HL-60 (cell line): ENCODE results near the gene CFAP61.

Experiments used
- DNase-seq, 2 experiments: peaks; one replicate each; pipeline ENCODE4 v3.0.0-alpha.2; 2010 to 2020; ENCODE audit warnings: low read depth in 1 of 2, low spot score in 1 of 2
- H3K27ac ChIP-seq: fragments of 250-450 bp; sonication (Bioruptor Pico); replicated peaks from 2 replicates; pipeline ENCODE4 v1.5.1; 2020; ENCODE audit warnings: mild to moderate bottlenecking, moderate library complexity
- H3K27me3 ChIP-seq: fragments of 250-450 bp; sonication (Bioruptor Pico); 2 replicates; pipeline ENCODE4 v1.5.1; 2021; ENCODE audit warnings: mild to moderate bottlenecking, moderate library complexity; ENCODE audit not compliant: insufficient read depth, poor library complexity, severe bottlenecking
- H3K4me3 ChIP-seq: replicated peaks from 2 replicates; pipeline ENCODE4 v1.5.1; 2011; ENCODE audit warnings: mild to moderate bottlenecking, control low read depth, low read length; ENCODE audit not compliant: insufficient read depth
- CTCF ChIP-seq: IDR thresholded peaks from one replicate; pipeline ENCODE4 v1.5.1; 2011; ENCODE audit warnings: low read length, control low read depth, inconsistent platforms; ENCODE audit not compliant: insufficient read depth
- GABPA ChIP-seq: IDR thresholded peaks from 2 replicates; pipeline ENCODE4 v1.6.1; 2012; ENCODE audit warnings: low read depth
- POLR2AphosphoS5 ChIP-seq: IDR thresholded peaks from 2 replicates; pipeline ENCODE4 v1.6.1; 2012; ENCODE audit warnings: low read depth
- REST ChIP-seq: IDR thresholded peaks from 2 replicates; pipeline ENCODE4 v1.6.1; 2012; ENCODE audit warnings: low read depth; ENCODE audit not compliant: insufficient replicate concordance
- SPI1 ChIP-seq: IDR thresholded peaks from 2 replicates; pipeline ENCODE4 v1.6.1; 2012; ENCODE audit warnings: low read depth, mild to moderate bottlenecking, borderline replicate concordance

The CFAP61 gene

GRCh38 chr20:20318365-20319161 is 266.2 kb downstream of the CFAP61 start:
- peak; percentile 82 to 89 for DNase-seq
- TF ChIP-seq GABPA: no peak
- no peak for TF ChIP-seq SPI1
- TF ChIP-seq REST: no peak
- TF ChIP-seq POLR2AphosphoS5: no peak
- TF ChIP-seq CTCF: no peak
- Histone ChIP-seq H3K27ac (peak overlapping the region; percentile 73), H3K4me3 (no peak overlapping the region), H3K27me3 (no peaks in the 10 kb centered on the region)

GRCh38 chr20:20321134-20321533 is 268.8 kb downstream of the CFAP61 start:
- no peak for DNase-seq
- no peaks in the 10 kb centered on the region for H3K27me3 ChIP-seq
- H3K27ac ChIP-seq: no peak overlapping the region
- H3K4me3 ChIP-seq: no peak overlapping the region
- TF ChIP-seq REST: no peak
- no peak for TF ChIP-seq SPI1
- no peak for TF ChIP-seq CTCF
- TF ChIP-seq POLR2AphosphoS5: no peak
- no peak for TF ChIP-seq GABPA

GRCh38 chr20:20321917-20322316 is 269.6 kb downstream of the CFAP61 start:
- TF ChIP-seq CTCF: no peak
- TF ChIP-seq GABPA: no peak
- TF ChIP-seq SPI1: no peak
- TF ChIP-seq POLR2AphosphoS5: no peak
- no peak for TF ChIP-seq REST
- Histone ChIP-seq H3K27ac (no peak overlapping the region), H3K27me3 (no peaks in the 10 kb centered on the region), H3K4me3 (no peak overlapping the region)
- no peak for DNase-seq
